H1 (cell line): ENCODE results near the gene SEMA3F. TPM values are rescaled to one million over a fixed set of nuclear protein-coding genes. Genes with fewer than 3 reads are reported as not detected.

Experiments used
- EGR1 ChIP-seq: IDR thresholded peaks from 2 replicates; pipeline ENCODE4 v1.6.1; 2011; ENCODE audit warnings: low read depth, low read length, borderline replicate concordance
- EP300 ChIP-seq, 2 experiments: IDR thresholded peaks; 1 replicate in 1 of 2; 2 replicates in 1 of 2; pipeline ENCODE4 v1.6.1; 2011 to 2012; ENCODE audit warnings: low read depth in 2 of 2, low read length in 2 of 2, mild to moderate bottlenecking in 2 of 2, borderline replicate concordance in 1 of 2, inconsistent platforms in 1 of 2, moderate library complexity in 1 of 2
- JUN ChIP-seq: IDR thresholded peaks from 2 replicates; pipeline ENCODE4 v1.6.1; 2011; ENCODE audit warnings: low read depth, mild to moderate bottlenecking, improper control_type of control experiment, low read length
- JUND ChIP-seq: IDR thresholded peaks from 2 replicates; pipeline ENCODE4 v1.6.1; 2011; ENCODE audit warnings: mild to moderate bottlenecking, improper control_type of control experiment, low read length
- KDM5A ChIP-seq: fragments of 200-600 bp; IDR thresholded peaks from 2 replicates; pipeline ENCODE4 v1.7.1; 2012; ENCODE audit warnings: mild to moderate bottlenecking, low read length, inconsistent platforms, mixed read lengths
- POLR2AphosphoS5 ChIP-seq: IDR thresholded peaks from 2 replicates; pipeline ENCODE4 v1.6.1; 2011; ENCODE audit warnings: low read depth, low read length
- RBBP5 ChIP-seq: IDR thresholded peaks from 2 replicates; pipeline ENCODE4 v1.7.1; 2012; ENCODE audit warnings: low read depth, mild to moderate bottlenecking, inconsistent platforms, low read length, moderate library complexity, borderline replicate concordance
- RNF2 ChIP-seq: fragments of 200-900, 300-1000 bp; sonication (generic); IDR thresholded peaks from 2 replicates; pipeline ENCODE4 v1.7.1; 2016; ENCODE audit warnings: borderline replicate concordance, low read depth, mild to moderate bottlenecking, antibody characterized with exemption, low read length; ENCODE audit not compliant: poor library complexity, severe bottlenecking; ENCODE audit errors: missing control alignments
- SIRT6 ChIP-seq: IDR thresholded peaks from one replicate; pipeline ENCODE4 v1.7.1; 2012; ENCODE audit warnings: low read length, inconsistent platforms
- SP2 ChIP-seq: IDR thresholded peaks from 2 replicates; pipeline ENCODE4 v1.6.1; 2012; ENCODE audit warnings: mild to moderate bottlenecking, low read length, inconsistent platforms
- SP4 ChIP-seq: IDR thresholded peaks from 2 replicates; pipeline ENCODE4 v1.6.1; 2012; ENCODE audit warnings: low read length, inconsistent platforms
- polyA plus RNA-seq, 7 experiments: library from polyadenylated mRNA; depleted of rRNA in 3 of 7; stranded (reverse) in 5 of 7; unstranded in 2 of 7; fragments of >200 nt in 5 of 7; fragments of 200-250 nt in 2 of 7; gene quantifications; 1 replicate in 5 of 7; 2 replicates in 1 of 7; 4 replicates in 1 of 7; pipeline versions ENCODE4 v1.2.1 to v1.2.3, GENCODE V29; 2011 to 2013; ENCODE audit warnings: missing spikeins in 2 of 7, mixed read lengths in 2 of 7
- total RNA-seq: library from RNA; stranded (reverse); fragmentation: NEBNext Ultra II Directional; extraction: Animal tissue kit (Norgen Biotek cat#: 25700); gene quantifications from 2 replicates; pipeline ENCODE4 v1.2.1, GENCODE V29; 2021
- TF ChIP-seq, protein P1 (sequence below): IDR thresholded peaks from 2 replicates; pipeline ENCODE4 v1.6.1; 2012; ENCODE audit warnings: inconsistent platforms

The SEMA3F gene
- total and polyA plus RNA-seq, 2 of the 8 experiments (the other 6 are each of a cell fraction or from before 2014, with no cell fraction given) = 20.3 to 37.0 TPM

DNA sequence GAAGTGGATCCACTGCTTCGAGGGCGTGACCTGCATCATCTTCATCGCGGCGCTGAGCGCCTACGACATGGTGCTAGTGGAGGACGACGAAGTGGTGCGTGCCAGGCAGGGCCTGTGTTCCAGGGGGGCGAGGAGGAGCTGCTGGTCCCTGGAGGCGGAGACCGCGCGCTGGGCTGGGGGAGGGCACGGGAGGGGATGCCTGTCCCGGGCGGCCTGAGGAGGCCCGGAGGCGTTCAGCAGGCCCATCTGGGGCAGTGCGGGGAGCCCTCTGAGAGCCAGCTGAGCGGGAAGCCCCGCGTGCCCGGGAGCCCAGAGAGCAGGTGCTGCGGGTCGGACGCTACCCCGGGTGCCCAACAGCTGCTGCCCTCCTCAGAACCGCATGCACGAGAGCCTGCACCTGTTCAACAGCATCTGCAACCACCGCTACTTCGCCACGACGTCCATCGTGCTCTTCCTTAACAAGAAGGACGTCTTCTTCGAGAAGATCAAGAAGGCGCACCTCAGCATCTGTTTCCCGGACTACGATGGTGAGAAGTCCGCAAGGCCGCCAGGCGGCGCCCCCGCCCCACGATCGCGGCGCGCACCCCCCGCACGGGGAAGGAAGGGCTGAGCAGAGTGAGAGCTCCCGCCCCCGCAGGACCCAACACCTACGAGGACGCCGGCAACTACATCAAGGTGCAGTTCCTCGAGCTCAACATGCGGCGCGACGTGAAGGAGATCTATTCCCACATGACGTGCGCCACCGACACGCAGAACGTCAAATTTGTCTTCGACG lies 39.2 kb downstream of the SEMA3F start (continued):
- TF ChIP-seq KDM5A = no peak
- TF ChIP-seq JUN = no peak
- TF ChIP-seq EGR1 = peak; percentile 79; the same call in 1 of the 2 replicates
- no peak for TF ChIP-seq SP2
- TF ChIP-seq RNF2 = no peak
- no peak for TF ChIP-seq SIRT6
- 0 out of 2 replicates have a peak, but pooled peaks have one; percentile 9 for TF ChIP-seq RBBP5
- TF ChIP-seq, protein P1, sequence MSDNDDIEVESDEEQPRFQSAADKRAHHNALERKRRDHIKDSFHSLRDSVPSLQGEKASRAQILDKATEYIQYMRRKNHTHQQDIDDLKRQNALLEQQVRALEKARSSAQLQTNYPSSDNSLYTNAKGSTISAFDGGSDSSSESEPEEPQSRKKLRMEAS = peak; percentile 88
- no peak for TF ChIP-seq SP4
- no peak for TF ChIP-seq EP300 (IDR thresholded peaks at IDR 0.05; ENCODE audit: borderline replicate concordance in 1 of 2, low read depth in 2 of 2, low read length in 2 of 2)
- TF ChIP-seq POLR2AphosphoS5 = no peak
- TF ChIP-seq JUND = no peak
